K562 (cell line): ENCODE results near the gene EVX1. TPM values are rescaled to one million over a fixed set of nuclear protein-coding genes. Genes with fewer than 3 reads are reported as not detected.

Experiments
- ATAC-seq: fragments of 200-7000 bp; cut with Tn5 transposase; 3 replicates; pipeline ENCODE4 v1.9.1; 2020; ENCODE audit warnings: moderate library complexity
- BruUV-seq: library from RNA; stranded (reverse); fragments of 400-500 nt; replicated peaks from 2 replicates; lab custom pipeline; 2021; lab: Mats Ljungman, UMichigan
- CTCF ChIA-PET: fragments of 300-600 bp; formaldehyde crosslinking; extraction: SDS; loops from one replicate; lab custom pipeline; 2021; ENCODE audit warnings: low intra/inter-chr PET ratio; lab: Yijun Ruan, JAX
- POLR2A ChIA-PET: fragments of 300-600, 350-650 bp; sonication (Branson Sonifier 250); formaldehyde crosslinking; extraction: SDS; loops from one replicate; lab custom pipeline; 2021; ENCODE audit warnings: antibody characterized with exemption, inconsistent platforms; lab: Yijun Ruan, JAX
- DNase-seq, 4 experiments: peaks; one replicate each; pipeline versions ENCODE4 v3.0.0 to v3.0.0-alpha.2; 2011 to 2018; ENCODE audit warnings: low spot score in 3 of 4, mixed read lengths in 3 of 4; ENCODE audit errors: extremely low read depth in 1 of 4
- FAIRE-seq: peaks from 2 replicates; lab custom pipeline; 2011; peaks lifted over from hg19 to GRCh38; lab: Jason Lieb, UNC
- H2AFZ ChIP-seq: 2 replicates; pipeline ENCODE4 v1.6.0; 2011; ENCODE audit warnings: low read depth, low read length, control low read depth, inconsistent platforms
- H3K27ac ChIP-seq: fragments of 200-600 bp; 3 replicates; pipeline ENCODE4 v1.8.0; 2011; ENCODE audit warnings: low read depth, mild to moderate bottlenecking, control low read depth, inconsistent platforms, low read length, moderate library complexity, mixed read lengths; ENCODE audit errors: extremely low read depth
- H3K27me3 ChIP-seq, 2 experiments: fragments of 300-600 bp in 1 of 2; 2 replicates in 1 of 2; 3 replicates in 1 of 2; pipeline versions ENCODE4 v1.6.0 to v1.8.0; 2011; ENCODE audit warnings: inconsistent platforms in 2 of 2, low read length in 2 of 2, mild to moderate bottlenecking in 1 of 2, mixed read lengths in 1 of 2, moderate library complexity in 1 of 2; ENCODE audit not compliant: control insufficient read depth in 2 of 2, insufficient read depth in 2 of 2
- H3K36me3 ChIP-seq: fragments of 300-600 bp; 3 replicates; pipeline ENCODE4 v1.8.0; 2011; ENCODE audit warnings: mild to moderate bottlenecking, low read length, inconsistent platforms; ENCODE audit not compliant: control insufficient read depth, insufficient read depth
- H3K4me1 ChIP-seq, 2 experiments: fragments of 200-600 bp in 1 of 2; replicated peaks in 1 of 2; 2 replicates in 1 of 2; 3 replicates in 1 of 2; pipeline versions ENCODE4 v1.5.1 to v1.8.0; 2011; ENCODE audit warnings: inconsistent platforms in 2 of 2, low read length in 2 of 2, mild to moderate bottlenecking in 1 of 2, mixed read lengths in 1 of 2, moderate library complexity in 1 of 2; ENCODE audit not compliant: control insufficient read depth in 2 of 2, insufficient read depth in 2 of 2
- H3K4me2 ChIP-seq: 2 replicates; pipeline ENCODE4 v1.6.1; 2011; ENCODE audit warnings: low read length, control low read depth, inconsistent platforms, mixed read lengths; ENCODE audit not compliant: insufficient read depth
- H3K4me3 ChIP-seq: fragments of 200-600 bp; sonication (generic), shearing (Covaris generic); 2 replicates; pipeline ENCODE4 v1.5.1; 2016; ENCODE audit warnings: control low read depth, inconsistent platforms
- H3K79me2 ChIP-seq: fragments of 200-600 bp; 3 replicates; pipeline ENCODE4 v1.8.0; 2011; ENCODE audit warnings: low read length, inconsistent platforms; ENCODE audit not compliant: control insufficient read depth, insufficient read depth
- H3K9ac ChIP-seq, 2 experiments: 2 replicates each; pipeline versions ENCODE4 v1.6.0 to v1.6.1; 2011; ENCODE audit warnings: low read depth in 2 of 2, low read length in 2 of 2, control low read depth in 1 of 2, inconsistent platforms in 1 of 2, mild to moderate bottlenecking in 1 of 2, mixed read lengths in 1 of 2; ENCODE audit not compliant: insufficient read depth in 1 of 2
- H3K9me1 ChIP-seq: one replicate; pipeline ENCODE4 v1.6.0; 2011; ENCODE audit warnings: inconsistent platforms, mild to moderate bottlenecking, low read length, moderate library complexity; ENCODE audit not compliant: control insufficient read depth, insufficient read depth
- H3K9me3 ChIP-seq: replicated peaks from 2 replicates; pipeline ENCODE4 v1.5.1; 2011; ENCODE audit warnings: low read depth, low read length, inconsistent platforms; ENCODE audit not compliant: control insufficient read depth, insufficient read depth
- H4K20me1 ChIP-seq: replicated peaks from 2 replicates; pipeline ENCODE4 v1.6.1; 2011; ENCODE audit warnings: low read length, inconsistent platforms, mixed read lengths; ENCODE audit not compliant: control insufficient read depth, insufficient read depth
- BRCA1 ChIP-seq, 2 experiments: fragments of 450-650 bp in 1 of 2; sonication (generic) in 1 of 2; formaldehyde crosslinking in 1 of 2; IDR thresholded peaks; 2 replicates each; pipeline versions ENCODE4 v1.5.0 to v1.6.1; 2017 to 2020; ENCODE audit warnings: mild to moderate bottlenecking in 1 of 2, missing genetic modification reagents in 1 of 2
- BRD4 ChIP-seq: fragments of 200-600 bp; sonication (generic); IDR thresholded peaks from 2 replicates; pipeline ENCODE4 v1.6.1; 2017; ENCODE audit warnings: inconsistent platforms
- CC2D1A ChIP-seq: fragments of 450-650 bp; IDR thresholded peaks from 2 replicates; pipeline ENCODE4 v1.6.1; 2017; ENCODE audit warnings: mild to moderate bottlenecking
- DLX4 ChIP-seq: fragments of 250-450 bp; sonication (Bioruptor Pico); IDR thresholded peaks from 2 replicates; pipeline ENCODE4 v1.6.1; 2021; ENCODE audit warnings: mild to moderate bottlenecking
- ELF1 ChIP-seq: fragments of 200-800 bp; sonication (Bioruptor generic); IDR thresholded peaks from 2 replicates; pipeline ENCODE4 v1.6.1; 2016; ENCODE audit warnings: missing genetic modification characterization, missing compliant biosample characterization
- ELF2 ChIP-seq: fragments of 250-450 bp; sonication (Bioruptor Pico); IDR thresholded peaks from 2 replicates; pipeline ENCODE4 v1.5.0; 2021; ENCODE audit warnings: mild to moderate bottlenecking
- FOXJ2 ChIP-seq: fragments of 200-800 bp; sonication (Bioruptor generic); IDR thresholded peaks from 2 replicates; pipeline ENCODE4 v1.6.1; 2016; ENCODE audit warnings: missing genetic modification characterization, missing compliant biosample characterization
- HEY1 ChIP-seq: fragments of 250-450 bp; sonication (Bioruptor Pico); IDR thresholded peaks from 2 replicates; pipeline ENCODE4 v1.5.0; 2020; ENCODE audit warnings: mild to moderate bottlenecking, moderate library complexity, borderline replicate concordance
- HMBOX1 ChIP-seq: sonication (generic); IDR thresholded peaks from 2 replicates; pipeline ENCODE4 v1.6.1; 2016
- KAT2B ChIP-seq: IDR thresholded peaks from one replicate; pipeline ENCODE4 v1.6.1; 2012; ENCODE audit warnings: low read depth, mild to moderate bottlenecking, control low read depth, inconsistent platforms, low read length, moderate library complexity
- MAX ChIP-seq: sonication (generic); formaldehyde crosslinking; IDR thresholded peaks from 2 replicates; pipeline ENCODE4 v1.9.0; 2022; ENCODE audit warnings: mild to moderate bottlenecking, missing genetic modification reagents
- MTA1 ChIP-seq: fragments of 450-650 bp; IDR thresholded peaks from 2 replicates; pipeline ENCODE4 v1.6.1; 2017; ENCODE audit warnings: borderline replicate concordance
- PCBP1 ChIP-seq: fragments of 200-400 bp; formaldehyde crosslinking; IDR thresholded peaks from 2 replicates; pipeline ENCODE4 v1.6.1; 2018; ENCODE audit warnings: mild to moderate bottlenecking, low read depth, low read length; ENCODE audit not compliant: poor library complexity, severe bottlenecking
- SMAD2 ChIP-seq: fragments of 150-350 bp; IDR thresholded peaks from 2 replicates; pipeline ENCODE4 v1.6.1; 2014; ENCODE audit warnings: low read depth, mild to moderate bottlenecking, low read length
- TFE3 ChIP-seq: fragments of 450-650 bp; formaldehyde crosslinking; IDR thresholded peaks from 2 replicates; pipeline ENCODE4 v1.4.0; 2020; ENCODE audit warnings: mild to moderate bottlenecking, mixed read lengths
- ZNF354B ChIP-seq: fragments of 250-450 bp; sonication (Bioruptor Pico); IDR thresholded peaks from 2 replicates; pipeline ENCODE4 v1.4.0; 2020
- ZNF445 ChIP-seq: fragments of 250-450 bp; sonication (Bioruptor Pico); IDR thresholded peaks from 2 replicates; pipeline ENCODE4 v1.4.0; 2020; ENCODE audit warnings: low read depth, mild to moderate bottlenecking, moderate library complexity
- ZNF668 ChIP-seq: fragments of 250-450 bp; sonication (Bioruptor Pico); IDR thresholded peaks from 2 replicates; pipeline ENCODE4 v1.8.0; 2022; ENCODE audit warnings: mild to moderate bottlenecking, inconsistent platforms
- WGBS: fragments of 100-300 bp; shearing (Covaris generic); methylation state at CpG from one replicate; pipeline ENCODE4 v1.1.6; 2016; ENCODE audit warnings: low coverage, mixed read lengths; ENCODE audit not compliant: insufficient coverage; ENCODE audit errors: missing lambda C conversion rate; 5-methylcytosine and 5-hydroxymethylcytosine counted together
- in situ Hi-C: fragments of 300-500 bp; cut with MboI; formaldehyde crosslinking; loops from 4 replicates; pipeline ENCODE4 v1.15.0; 2018; ENCODE audit warnings: inconsistent platforms, mixed read lengths
- intact Hi-C: fragments of 100-400 bp; cut with micrococcal nuclease; formaldehyde crosslinking; loops from 2 replicates; pipeline ENCODE4 v1.14.2; 2022
- polyA plus RNA-seq, 8 experiments: library from polyadenylated mRNA; depleted of rRNA in 4 of 8; stranded (reverse) in 5 of 8; unstranded in 3 of 8; fragments of >200 nt; fragmentation: Nextera tagmentation in 2 of 8; fragmentation: Illumina TruSeq in 1 of 8; extraction: Ambion mirVana in 2 of 8; extraction: Trizol in 1 of 8; gene quantifications; 2 replicates each; pipeline versions ENCODE4 v1.2.1 to v1.2.3, GENCODE V29; 2011 to 2014; ENCODE audit warnings: inconsistent platforms in 1 of 8, missing spikeins in 1 of 8
- total RNA-seq, 7 experiments: library from RNA; depleted of rRNA in 6 of 7; stranded (reverse); fragments of >200 nt in 6 of 7; fragmentation: Illumina TruSeq in 2 of 7; extraction: Trizol in 2 of 7; gene quantifications; 2 replicates each; pipeline versions ENCODE4 v1.2.1 to v1.2.3, GENCODE V29; 2011 to 2021; ENCODE audit warnings: low replicate concordance in 1 of 7

Gene EVX1
- total and polyA plus RNA-seq, 9 of the 15 experiments (the other 6 are each of a cell fraction or from before 2014, with no cell fraction given): not detected

- H3K4me1 ChIP-seq: peaks cover 0 to 9% of the 10 kb centered on the region in 2 experiments; a peak in 2 of 5 replicates
- H3K4me3 ChIP-seq: no peak overlapping the region
- H3K27me3 ChIP-seq: peaks cover 40 to 67% of the 10 kb centered on the region in 2 experiments
- no peaks in the 10 kb centered on the region for H3K79me2 ChIP-seq
- intact Hi-C loops: no loop called here
- POLR2A ChIA-PET: no interaction called here
- CTCF ChIA-PET: no interaction called here
- H4K20me1 ChIP-seq: peaks cover 9% of the 10 kb centered on the region; the same call in 1 of the 2 replicates
- H3K36me3 ChIP-seq: no peaks in the 10 kb centered on the region
- TF ChIP-seq ZNF668 (no peak), ELF2 (CRISPR knock-in tag) (no peak), ZNF354B (CRISPR knock-in tag) (no peak), HMBOX1 (no peak), HEY1 (no peak), BRD4 (no peak), TFE3 (CRISPR knock-in tag) (no peak), KAT2B (no peak), ZNF445 (CRISPR knock-in tag) (no peak), SMAD2 (no peak), MAX (CRISPR knock-in tag) (no peak), DLX4 (CRISPR knock-in tag) (no peak), BRCA1 (IDR thresholded peaks at IDR 0.05) (no peak), BRCA1 (CRISPR knock-in tag; IDR thresholded peaks at IDR 0.05) (no peak), FOXJ2 (tag) (no peak), MTA1 (no peak), PCBP1 (no peak), CC2D1A (no peak), ELF1 (tag) (no peak)
- TF ChIP-seq, all 486 proteins: peak for 0
- FAIRE-seq (no peak), ATAC-seq (no peak), DNase-seq (no peak)
- Histone ChIP-seq H3K9ac (no peak overlapping the region), H3K9me3 (no peaks in the 10 kb centered on the region), H3K27ac (no peak overlapping the region), H3K4me2 (no peak overlapping the region), H3K9me1 (no peaks in the 10 kb centered on the region), H2AFZ (no peak overlapping the region)
- 2% methylated on average over 7 of the region's 7 CpGs for WGBS
- in situ Hi-C loops: loop anchor here (10.0 kb wide), 2 partner anchors 367 to 567 kb away; no protein-coding TSS in a partner anchor
- BruUV-seq: no TSS peak
These were observed 35.1 kb upstream of the EVX1 start for GRCh38 chr7:27207348-27207985.
